GM18517 (cell line): ENCODE results near the gene NCOA1.

Experiments used
- ATAC-seq: cut with Tn5 transposase; IDR thresholded peaks from one replicate; pipeline ENCODE4 v1.9.1; 2021; ENCODE audit warnings: mild to moderate bottlenecking, moderate library complexity; ENCODE audit not compliant: unreplicated experiment

Gene NCOA1

DNA sequence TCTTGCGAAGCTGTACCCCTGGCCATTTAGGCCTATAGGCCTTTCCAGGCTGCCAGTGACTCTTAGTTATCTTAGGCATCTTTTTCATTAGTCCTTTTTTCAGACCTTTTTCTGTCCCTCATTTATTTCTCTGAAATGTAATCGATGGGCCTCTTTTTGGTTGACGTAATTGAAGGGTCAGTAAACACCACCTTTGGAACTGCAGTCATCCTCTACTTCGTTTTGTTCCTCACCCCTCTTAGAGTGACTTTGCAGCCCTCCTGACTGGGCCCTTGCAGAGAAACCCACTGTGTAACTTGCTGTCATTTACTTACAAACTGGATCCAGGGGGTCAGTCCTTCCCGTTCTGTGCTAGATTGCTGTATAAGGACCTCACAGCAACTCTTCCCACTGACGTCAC lies 325.4 kb downstream of the NCOA1 start:
- no peak for ATAC-seq

DNA sequence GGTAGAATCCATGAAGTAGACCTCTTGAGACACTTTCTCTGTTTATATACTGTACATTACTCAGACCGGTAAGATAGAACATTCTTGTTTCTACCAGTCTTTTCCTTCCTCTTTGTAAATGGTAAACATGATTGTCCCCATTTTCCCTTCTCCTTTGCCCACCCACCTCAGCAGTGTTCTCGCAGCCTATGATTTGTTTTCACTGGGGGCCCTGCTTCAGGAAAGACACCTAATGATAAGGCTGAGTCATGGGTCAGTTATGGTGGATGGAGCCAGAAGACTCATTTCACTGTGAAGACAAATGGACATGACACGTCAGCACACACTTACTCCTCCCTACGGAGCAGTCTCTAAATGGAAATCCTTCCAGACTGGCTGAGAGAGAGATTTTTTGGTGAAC lies 325.8 kb downstream of the NCOA1 start:
- ATAC-seq = no peak

DNA sequence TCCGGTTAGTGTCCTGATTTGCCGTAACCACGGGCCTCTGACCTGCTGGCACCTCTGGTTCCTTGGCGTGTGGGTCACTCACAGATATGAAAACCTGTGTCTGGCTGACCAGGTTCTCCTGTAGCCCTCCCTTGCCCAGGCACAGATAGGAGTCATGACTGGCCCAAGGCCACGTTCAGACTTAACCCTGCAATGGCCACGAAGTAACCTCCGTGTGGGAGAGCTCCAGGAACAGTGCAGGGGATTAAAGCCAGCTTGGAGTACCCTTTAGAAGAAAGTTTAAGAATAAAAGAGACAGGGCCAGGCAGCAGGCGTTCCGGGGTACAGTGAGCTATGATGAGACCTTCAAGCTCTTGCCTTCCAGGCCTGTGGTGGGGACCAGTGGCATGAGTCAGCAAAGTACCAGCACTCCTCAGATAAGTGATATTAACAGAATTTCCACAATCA lies 327.7 kb downstream of the NCOA1 start:
- ATAC-seq = no peak

- no peak for ATAC-seq
These were observed 328.6 kb downstream of the NCOA1 start for GRCh38 chr2:24819442-24820174.

DNA sequence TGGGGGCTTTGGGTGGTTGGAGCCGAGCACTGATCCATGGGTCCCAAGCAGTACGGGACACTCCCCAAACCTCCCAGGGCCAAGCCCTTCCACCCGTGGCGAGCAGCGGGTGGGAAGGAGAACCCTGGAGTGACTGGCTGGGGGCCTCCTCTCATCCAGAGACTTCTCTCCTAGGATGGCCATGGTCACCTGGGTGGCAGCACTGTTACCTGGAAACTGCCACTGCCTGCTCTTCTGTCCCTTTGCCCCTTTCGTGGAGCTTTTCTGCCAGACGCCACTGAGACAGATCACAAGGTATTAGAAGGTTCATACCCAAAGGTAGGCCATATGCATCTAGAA lies 329.1 kb downstream of the NCOA1 start:
- no peak for ATAC-seq
